ENCODE results near the gene DDN.

DNA sequence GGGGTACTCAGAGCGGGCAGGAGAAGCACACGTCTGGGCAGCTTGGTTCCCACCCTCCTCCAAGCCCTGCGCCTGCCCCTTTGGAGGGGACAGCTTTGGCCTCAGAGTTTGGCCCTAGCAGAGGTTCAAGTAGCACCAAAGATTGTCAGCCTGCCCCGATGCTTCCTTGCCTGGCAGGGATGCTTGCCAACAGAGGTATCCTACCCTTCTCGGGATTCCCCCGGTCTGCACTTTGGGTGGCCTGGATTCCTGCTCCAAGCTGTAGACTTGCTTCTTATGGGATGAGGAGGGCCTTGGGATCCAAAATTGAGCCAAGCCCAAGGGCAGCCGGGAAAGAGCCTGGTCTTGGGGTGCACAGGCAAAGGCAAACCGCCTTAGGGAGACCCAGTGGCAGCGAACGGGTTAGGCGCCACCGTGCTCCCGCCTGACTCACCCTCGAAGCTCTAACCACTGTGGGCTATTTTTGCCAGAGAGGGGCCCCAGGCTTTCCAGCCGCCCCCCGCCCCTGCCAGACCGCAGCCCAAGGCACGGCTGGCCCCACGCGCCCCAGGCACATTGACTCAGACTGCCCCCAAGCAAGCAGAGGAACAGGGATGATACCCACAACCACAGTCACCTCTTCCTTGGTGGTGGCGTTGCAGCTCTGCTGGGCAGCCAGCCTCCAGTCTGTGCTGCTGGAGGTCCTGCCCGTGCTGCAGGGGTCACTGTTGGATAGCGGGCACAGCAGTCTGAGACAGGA is 26.8 kb downstream of the DDN start:
- no peak for TF ChIP-seq GATA3 (IDR thresholded peaks at IDR 0.05; ENCODE audit: low read depth, low read length)
- no peak for TF ChIP-seq GATA2 (IDR thresholded peaks at IDR 0.05; ENCODE audit: low read depth, low read length)

Measured in SH-SY5Y (cell line).